ENCODE data around the gene NRP1. TPM values are rescaled to one million over a fixed set of nuclear protein-coding genes. Genes with fewer than 3 reads are reported as not detected.

The NRP1 gene
- total and polyA plus RNA-seq, 2 of the 8 experiments (the other 6 are each of a cell fraction or from before 2014, with no cell fraction given), result 1.2 to 2.1 TPM

- no peak overlapping the region for H3K56ac ChIP-seq (replicated peaks; ENCODE audit: insufficient read length, low read depth, low read length)
- no peak overlapping the region for H2BK120ac ChIP-seq (replicated peaks; ENCODE audit: low read depth, low read length)
- no peaks in the 10 kb centered on the region for H3K79me1 ChIP-seq (ENCODE audit: low read depth, low read length)
- H3K4me3 ChIP-seq (ENCODE audit: extremely low read depth in 1 of 4, insufficient read depth in 2 of 4, low read depth in 3 of 4, low read length in 4 of 4), result no peak overlapping the region
- H3K9me3 ChIP-seq (ENCODE audit: insufficient read depth in 2 of 2, low read depth in 1 of 2, low read length in 1 of 2), result no peaks in the 10 kb centered on the region
- no peak overlapping the region for H3K23ac ChIP-seq (ENCODE audit: insufficient read length)
- no peak overlapping the region for H2BK20ac ChIP-seq (ENCODE audit: low read length)
- no peak overlapping the region for H3K14ac ChIP-seq (ENCODE audit: insufficient read length)
- no peak overlapping the region for H2BK5ac ChIP-seq (ENCODE audit: low read depth, low read length)
- H3K79me2 ChIP-seq (ENCODE audit: control insufficient read depth in 1 of 2, insufficient read depth in 2 of 2, low read length in 2 of 2), result no peaks in the 10 kb centered on the region
- no peak overlapping the region for H2BK12ac ChIP-seq (ENCODE audit: low read depth, low read length)
- TF ChIP-seq E2F6 (IDR thresholded peaks at IDR 0.05), result no peak
- no peak for TF ChIP-seq FOSL1 (IDR thresholded peaks at IDR 0.05; ENCODE audit: insufficient read depth, low read depth, low read length)
- TF ChIP-seq GTF2F1 (IDR thresholded peaks at IDR 0.05; ENCODE audit: borderline replicate concordance, low read depth, low read length), result no peak
- no peak for TF ChIP-seq MAFK (IDR thresholded peaks at IDR 0.05; ENCODE audit: low read depth, low read length)
- no peak for TF ChIP-seq SP1 (IDR thresholded peaks at IDR 0.05; ENCODE audit: low read depth, low read length)
- no peak for TF ChIP-seq HDAC2 (IDR thresholded peaks at IDR 0.05; ENCODE audit: borderline replicate concordance in 1 of 2, low read depth in 2 of 2, low read length in 2 of 2)
- TF ChIP-seq ZNF274 (IDR thresholded peaks at IDR 0.05; ENCODE audit: borderline replicate concordance, extremely low read depth, low read length), result no peak
- no peak for TF ChIP-seq CTBP2 (IDR thresholded peaks at IDR 0.05; ENCODE audit: borderline replicate concordance, insufficient read depth, insufficient read length, low read length)
- TF ChIP-seq SIRT6 (IDR thresholded peaks at IDR 0.05; ENCODE audit: low read length), result no peak
- TF ChIP-seq RFX5 (IDR thresholded peaks at IDR 0.05; ENCODE audit: borderline replicate concordance, low read depth, low read length), result no peak
- no peak for TF ChIP-seq CHD2 (IDR thresholded peaks at IDR 0.05; ENCODE audit: low read length)
- ChIA-PET CTCF (ENCODE audit: partially characterized antibody) (interaction anchor here (1.4 kb wide), 1 partner anchor 20 kb away, joined by 3 read pairs; no protein-coding TSS in a partner anchor), POLR2A (ENCODE audit: partially characterized antibody) (interaction anchor here (0.6 kb wide), 1 partner anchor 286 kb away, joined by 3 read pairs; no protein-coding TSS in a partner anchor)
- H3K4ac ChIP-seq (replicated peaks; ENCODE audit: insufficient read length, low read depth, low read length), result no peak overlapping the region
- WGBS, 2 experiments (ENCODE audit: extremely low coverage in 1 of 2, insufficient coverage in 1 of 2, insufficient read length in 1 of 2, insufficient replicate concordance in 2 of 2, low coverage in 1 of 2, low lambda C conversion rate in 2 of 2, missing lambda C conversion rate in 1 of 2), result 95% methylated on average over 1 of the region's 1 CpG; no CpG with 5 or more reads in 1 of the 2 experiments
- H4K91ac ChIP-seq (replicated peaks; ENCODE audit: insufficient read length, low read length), result no peak overlapping the region
- no peak overlapping the region for H3K9ac ChIP-seq (replicated peaks in 1 of 4; ENCODE audit: extremely low read depth in 1 of 4, low read depth in 3 of 4, low read length in 3 of 4)
- H3K4me2 ChIP-seq (ENCODE audit: insufficient read depth in 1 of 2, low read depth in 2 of 2, low read length in 2 of 2), result no peak overlapping the region
- no peak overlapping the region for H2AK5ac ChIP-seq (ENCODE audit: low read depth, low read length)
- H2BK15ac ChIP-seq (ENCODE audit: low read length), result no peak overlapping the region
- no peak overlapping the region for H4K5ac ChIP-seq (ENCODE audit: insufficient read length, low read depth, low read length)
- no peak overlapping the region for H3K27ac ChIP-seq (ENCODE audit: low read depth, low read length)
- no peak overlapping the region for H4K8ac ChIP-seq (ENCODE audit: extremely low read depth, insufficient read depth, low read length)
- DNase-seq (ENCODE audit: low read depth in 1 of 2, low spot score in 2 of 2), result no peak
- no peaks in the 10 kb centered on the region; a peak in 1 of 7 replicates for H3K27me3 ChIP-seq (replicated peaks in 1 of 4; ENCODE audit: control insufficient read depth in 3 of 4, extremely low read depth in 1 of 4, insufficient read depth in 3 of 4, low read length in 3 of 4)
- H3K18ac ChIP-seq (ENCODE audit: extremely low read depth, low read length), result no peak overlapping the region
- H3K23me2 ChIP-seq (ENCODE audit: low read depth, low read length), result no peaks in the 10 kb centered on the region; the same call in 1 of the 2 replicates
- FAIRE-seq, result no peak
- H2AFZ ChIP-seq (ENCODE audit: low read length), result no peak overlapping the region
- no peaks in the 10 kb centered on the region for H4K20me1 ChIP-seq (replicated peaks in 1 of 2; ENCODE audit: control insufficient read depth in 1 of 2, insufficient read depth in 2 of 2, low read length in 2 of 2)
- peaks cover 1 to 6% (median 4%) of the 10 kb centered on the region in 4 experiments; a peak in 6 of 7 replicates for H3K4me1 ChIP-seq (replicated peaks in 1 of 4; ENCODE audit: control insufficient read depth in 3 of 4, insufficient read depth in 4 of 4, low read length in 3 of 4)
- no peaks in the 10 kb centered on the region; a peak in 1 of 8 replicates for H3K36me3 ChIP-seq (ENCODE audit: control insufficient read depth in 2 of 4, insufficient read depth in 4 of 4, low read length in 3 of 4)
Observed at GRCh38 chr10:33190406-33190805, 144.1 kb downstream of the NRP1 start.
